GM19023 (cell line): ENCODE results near the gene CYCS.
A peak's percentile ranks its signal among the peaks of the same experiment; 100 is the strongest.
"Not testable (repeated sequence)": the region's sequence is repeated elsewhere in the genome, so short reads cannot be mapped to it uniquely, and the experiment has no call there.

Experiments used
- ATAC-seq: cut with Tn5 transposase; IDR thresholded peaks from one replicate; pipeline ENCODE4 v1.9.1; 2021; ENCODE audit warnings: mild to moderate bottlenecking, moderate library complexity; ENCODE audit not compliant: unreplicated experiment

Gene CYCS

DNA sequence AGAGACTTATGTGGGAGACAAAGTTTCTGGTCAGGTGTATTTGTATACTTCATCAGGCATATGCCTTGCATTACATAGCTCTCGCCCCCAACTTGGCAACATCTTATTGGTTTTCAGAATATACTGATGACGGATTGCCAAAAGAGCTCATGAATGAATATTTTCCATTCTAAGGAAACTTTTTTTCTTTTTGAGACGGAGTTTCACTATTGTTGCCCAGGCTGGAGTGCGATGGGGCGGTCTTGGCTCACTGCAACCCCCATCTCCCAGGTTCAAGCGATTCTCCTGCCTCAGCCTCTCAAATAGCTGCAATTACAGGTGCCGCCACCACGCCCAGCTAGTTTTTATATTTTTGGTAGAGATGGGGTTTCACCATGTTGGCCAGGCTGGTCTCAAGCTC, 6.0 kb downstream of the CYCS start:
- no peak for ATAC-seq

DNA sequence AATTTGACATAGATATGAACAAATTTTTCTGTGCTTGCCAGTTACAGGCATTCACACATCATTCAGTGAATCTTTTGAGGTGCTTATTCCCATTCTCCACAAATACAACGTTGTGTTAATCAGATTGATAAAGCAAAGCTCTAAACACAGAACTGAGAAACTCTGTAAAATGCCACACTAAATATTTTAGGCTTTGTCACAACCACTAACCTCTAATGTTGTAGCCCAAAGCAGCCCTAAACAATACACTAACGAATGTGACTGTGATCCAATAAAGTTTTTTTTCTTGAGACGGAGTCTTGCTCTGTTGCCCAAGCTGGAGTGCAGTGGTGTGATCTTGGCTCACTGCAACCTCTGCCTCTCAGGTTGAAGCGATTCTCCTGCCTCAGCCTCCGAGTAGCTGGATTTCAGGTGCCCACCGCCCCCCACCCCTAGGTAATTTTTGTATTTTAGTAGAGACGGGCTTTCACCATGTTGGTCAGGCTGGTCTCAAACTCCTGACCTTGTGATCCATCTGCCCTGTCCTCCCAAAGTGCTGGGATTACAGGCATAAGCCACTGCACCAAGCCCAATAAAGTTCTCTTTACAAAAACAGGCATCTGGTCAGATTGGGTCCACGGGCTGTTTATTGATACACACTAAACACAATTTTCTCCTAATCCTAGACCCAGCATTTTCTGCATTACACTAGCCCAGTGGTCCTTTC, 6.9 kb downstream of the CYCS start:
- ATAC-seq = peak; percentile 18

DNA sequence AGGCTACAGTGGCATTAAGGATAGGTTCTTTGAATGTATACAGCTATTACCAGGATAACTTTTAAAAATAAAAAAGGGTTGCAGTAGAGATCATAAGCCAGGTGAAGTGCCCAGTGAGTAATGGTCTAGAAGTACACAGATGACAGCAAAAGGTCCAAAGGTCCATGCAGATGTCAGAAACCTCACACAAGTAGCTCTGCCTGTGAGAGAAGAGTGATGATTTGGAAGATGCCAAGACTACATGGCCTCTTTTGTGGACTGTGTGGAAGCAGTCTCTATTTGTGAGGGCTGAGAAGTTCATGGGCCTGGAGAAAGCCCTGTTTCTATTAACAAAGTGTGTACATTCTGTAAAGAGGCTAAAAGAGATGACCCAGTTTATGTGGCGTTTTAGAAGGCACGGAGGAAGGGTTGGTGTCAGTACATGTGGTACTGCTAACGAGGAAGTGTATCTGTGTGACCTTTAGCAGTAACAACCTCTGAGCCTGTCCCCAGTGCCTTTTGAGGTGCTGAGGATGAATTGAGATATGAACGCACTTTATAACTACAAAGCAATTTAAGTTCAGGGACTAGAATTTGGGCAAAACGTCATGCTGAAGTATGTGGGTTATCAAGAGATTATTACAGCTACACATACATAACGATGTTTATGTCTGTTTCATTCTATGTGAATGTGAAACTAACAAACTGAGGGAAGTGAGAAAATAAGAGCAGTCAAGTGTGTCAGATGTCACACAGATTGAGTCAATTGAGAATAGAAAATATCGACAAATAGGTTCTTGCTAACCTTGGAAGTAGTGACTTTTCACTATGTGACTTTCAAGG, 7.6 kb downstream of the CYCS start:
- ATAC-seq = peak; percentile 74

DNA sequence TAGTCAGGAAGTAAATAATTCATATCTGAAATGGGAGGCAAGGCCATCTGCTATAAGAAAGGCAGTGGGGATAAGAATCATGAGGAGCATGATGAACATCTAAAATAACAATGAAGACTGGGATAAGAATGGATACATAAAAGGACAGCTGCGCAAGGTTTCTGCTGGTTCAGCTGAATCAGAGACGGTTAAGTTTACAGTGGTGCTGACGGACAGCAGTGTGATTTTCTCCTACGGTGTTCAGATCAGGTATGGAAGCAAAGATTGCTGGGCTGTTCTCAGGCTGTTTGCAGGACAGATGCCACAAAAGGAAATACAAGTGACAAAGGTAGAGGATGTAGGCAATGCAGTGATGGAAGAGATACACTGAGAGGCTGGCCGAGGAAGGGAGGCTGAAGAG, 8.4 kb downstream of the CYCS start:
- no peak for ATAC-seq

DNA sequence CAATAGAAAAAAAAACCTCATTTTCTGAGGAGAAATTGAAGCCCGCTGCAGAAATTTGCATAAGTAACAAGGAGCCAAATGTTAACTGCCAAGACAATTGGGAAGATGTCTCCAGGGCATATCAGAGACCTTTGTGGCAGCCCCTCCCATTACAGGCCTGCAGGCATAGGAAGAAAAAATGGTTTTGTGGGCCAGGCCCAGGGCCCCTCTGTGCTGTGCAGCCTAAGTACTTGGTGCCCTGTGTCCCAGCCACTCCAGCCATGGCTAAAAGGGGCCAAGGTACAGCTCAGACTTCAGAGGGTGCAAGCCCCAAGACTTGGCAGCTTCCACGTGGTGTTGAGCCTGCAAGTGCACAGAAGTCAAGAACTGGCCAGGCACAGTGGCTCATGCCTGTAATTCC, 14.5 kb downstream of the CYCS start:
- ATAC-seq = not testable (repeated sequence)

DNA sequence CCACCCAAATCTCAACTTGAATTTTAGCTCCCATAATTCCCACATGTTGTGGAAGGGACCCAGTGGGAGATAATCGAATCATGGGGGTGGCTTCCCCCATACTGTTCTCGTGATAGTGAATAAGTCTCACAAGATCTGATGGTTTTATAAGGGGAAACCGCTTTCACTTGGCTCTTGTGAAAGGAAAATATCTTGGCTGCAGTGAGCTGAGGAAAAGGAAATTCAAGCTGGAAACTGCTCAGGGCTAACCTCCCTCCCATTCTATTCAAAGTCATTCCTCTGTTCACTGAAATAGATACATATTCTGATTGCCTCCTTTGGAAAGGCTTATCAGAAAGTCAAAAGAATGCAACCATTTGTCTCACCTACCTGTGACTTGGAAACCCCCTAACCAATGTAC, 15.8 kb downstream of the CYCS start:
- ATAC-seq = no peak

DNA sequence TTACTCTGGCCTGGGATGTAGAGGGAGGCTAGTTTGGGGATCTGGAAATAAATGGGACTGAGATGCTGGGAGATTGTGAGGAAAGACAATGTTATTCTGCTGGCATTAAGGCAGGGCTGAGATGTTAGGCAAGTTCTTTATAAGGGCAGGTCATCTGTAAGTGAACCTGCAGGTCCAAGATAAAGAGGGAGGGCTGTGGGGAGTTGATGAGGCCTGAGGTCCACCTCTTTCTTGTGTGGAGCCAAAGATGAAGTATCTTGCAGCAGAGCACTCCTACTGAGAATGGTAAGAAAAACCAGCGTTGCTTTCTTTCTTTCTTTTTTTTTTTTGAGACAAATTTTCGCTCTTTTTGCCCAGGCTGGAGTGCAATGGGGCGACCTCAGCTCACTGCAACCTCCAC, 19.1 kb downstream of the CYCS start:
- ATAC-seq = no peak

DNA sequence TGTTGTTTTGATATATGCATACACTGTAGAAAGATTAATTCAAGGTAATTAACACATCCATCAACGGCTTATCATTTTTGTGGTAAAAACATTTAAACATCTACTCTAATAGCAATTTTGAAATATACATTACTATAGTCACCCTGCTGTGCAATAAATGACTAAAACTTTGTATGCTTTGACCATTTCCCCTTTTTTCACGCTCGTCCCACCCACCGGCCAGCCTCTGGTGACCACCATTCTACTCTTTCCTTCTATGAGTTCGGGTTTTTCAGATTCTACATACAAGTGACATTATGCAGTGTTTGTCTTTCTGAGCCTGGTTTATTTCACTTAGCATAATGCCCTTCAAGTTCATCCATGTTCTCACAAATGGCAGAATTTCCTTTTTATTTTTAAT, 21.3 kb downstream of the CYCS start:
- no peak for ATAC-seq

DNA sequence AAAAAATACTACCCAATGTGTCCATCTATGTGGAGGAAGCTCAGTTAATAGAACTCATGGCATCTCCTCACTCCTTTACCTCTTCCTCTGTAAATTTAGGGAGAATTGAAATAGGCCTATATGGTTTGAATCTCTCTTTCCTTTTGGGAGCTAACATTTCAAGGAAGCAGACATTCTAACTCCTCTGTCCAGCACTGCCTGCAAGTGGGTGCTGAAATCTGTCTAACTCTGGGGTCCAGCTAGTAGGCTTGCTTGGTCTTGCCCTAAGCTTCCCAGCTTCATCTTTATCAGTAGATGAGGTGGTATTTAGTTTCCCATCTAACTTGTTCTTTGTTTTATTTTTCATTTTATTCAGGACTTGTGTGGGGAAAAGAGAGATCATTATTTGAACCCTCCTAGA, 23.2 kb downstream of the CYCS start:
- ATAC-seq = no peak

DNA sequence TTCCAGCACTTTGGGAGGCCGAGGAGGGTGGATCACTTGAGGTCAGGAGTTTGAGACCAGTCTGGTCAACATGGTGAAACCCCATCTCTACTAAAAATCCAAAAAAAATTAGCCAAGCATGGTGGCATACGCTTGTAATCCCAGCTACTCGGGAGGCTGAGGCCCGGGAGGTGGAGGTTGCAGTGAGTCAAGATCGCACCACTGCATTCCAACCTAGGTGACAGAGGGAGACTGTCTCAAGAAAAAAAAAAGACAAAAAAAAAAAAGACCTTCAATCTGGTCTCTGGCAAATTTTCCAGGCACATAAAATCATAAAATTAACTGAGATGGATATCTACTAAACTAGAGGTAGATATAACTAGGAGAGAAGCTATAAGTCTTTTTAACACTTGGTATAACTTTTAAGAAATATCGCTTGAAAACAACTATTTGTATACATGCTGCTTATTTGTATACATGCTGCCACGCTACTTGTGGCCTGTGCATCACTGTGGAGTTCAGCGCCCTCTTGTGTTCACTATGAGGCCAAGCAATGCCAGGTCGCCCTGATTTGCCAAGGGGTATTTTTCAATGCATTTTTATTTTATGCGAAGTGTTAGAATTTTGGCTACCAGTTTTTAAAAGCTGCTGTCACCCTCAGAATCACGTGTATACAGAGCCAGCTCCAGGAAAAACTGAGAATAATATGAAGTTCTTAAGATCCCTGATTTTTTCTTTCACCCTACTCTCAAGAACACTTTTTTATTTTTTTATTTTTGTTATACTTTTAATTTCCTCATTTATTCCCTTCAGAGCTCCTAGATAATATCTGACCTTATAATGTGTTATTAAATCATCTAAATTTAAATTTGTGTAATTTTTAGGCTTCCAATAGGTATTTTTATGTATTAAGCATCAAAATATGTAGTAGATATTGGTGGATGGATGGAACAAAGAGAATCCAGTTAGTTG, 26.7 kb downstream of the CYCS start:
- ATAC-seq = peak; percentile 72

DNA sequence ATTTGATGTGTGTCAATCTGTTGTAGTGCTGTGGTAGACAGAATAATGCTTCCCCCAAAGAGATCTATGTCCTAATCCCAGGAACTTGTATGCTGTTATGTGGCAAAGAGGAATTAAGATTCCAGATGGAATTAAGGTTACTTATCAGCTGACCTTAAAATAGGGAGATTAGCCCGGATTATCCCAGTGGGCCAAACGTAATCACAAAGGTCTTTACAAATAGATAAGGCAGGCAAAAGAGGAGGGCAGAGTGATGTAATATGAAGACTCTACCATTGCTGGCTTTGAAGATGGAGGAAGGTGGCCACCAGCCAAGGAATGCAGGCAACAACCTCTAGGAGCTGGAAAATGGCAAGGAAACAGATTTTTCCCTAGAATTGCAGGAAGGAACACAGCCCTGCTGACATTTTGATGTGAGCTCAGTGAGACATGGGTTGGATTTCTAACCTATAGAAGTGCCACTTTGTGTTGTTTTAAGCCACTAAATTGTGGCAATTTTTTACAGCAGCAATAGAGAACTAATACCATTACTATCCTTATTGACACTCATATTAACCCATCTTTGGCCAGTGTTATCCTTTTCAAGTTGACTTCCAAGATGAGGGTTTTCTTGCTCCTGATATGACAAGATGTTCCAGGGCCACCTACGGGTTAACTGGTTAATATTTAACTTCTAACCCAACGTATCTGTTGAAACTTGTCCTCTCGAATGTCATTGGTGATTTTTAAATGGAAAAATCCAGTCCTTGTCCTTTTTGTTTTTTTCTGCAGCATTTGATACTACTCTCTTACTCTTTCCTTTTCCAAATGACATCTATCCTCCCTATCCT, 29.3 kb downstream of the CYCS start:
- no peak for ATAC-seq

DNA sequence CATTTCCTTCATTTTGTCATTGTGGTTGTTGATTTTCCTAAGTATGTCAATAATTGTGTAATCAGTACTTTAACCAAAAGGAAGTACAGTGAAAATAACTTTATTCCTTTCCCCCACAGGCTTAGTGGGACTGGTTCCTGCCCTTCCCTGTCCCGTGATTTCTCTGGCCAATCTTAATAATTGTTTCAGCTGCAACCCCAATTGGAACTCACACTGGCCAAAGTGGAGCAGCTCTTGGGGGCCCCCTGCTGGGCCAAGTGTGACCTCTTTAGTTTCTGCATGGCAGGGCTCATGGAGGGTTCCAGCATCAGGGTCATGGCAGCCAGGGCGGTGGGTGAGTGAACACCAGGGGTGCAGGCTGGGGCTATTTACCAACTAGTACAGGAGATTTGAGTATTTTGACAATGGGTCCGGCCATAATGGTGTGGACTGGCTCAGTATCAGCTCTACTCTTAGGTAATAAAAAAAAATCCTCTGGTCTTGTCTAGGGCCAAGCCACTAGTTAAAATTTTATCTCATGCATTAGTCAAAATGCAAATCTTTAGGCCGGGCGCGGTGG, 31.7 kb downstream of the CYCS start:
- ATAC-seq = peak; percentile 81

DNA sequence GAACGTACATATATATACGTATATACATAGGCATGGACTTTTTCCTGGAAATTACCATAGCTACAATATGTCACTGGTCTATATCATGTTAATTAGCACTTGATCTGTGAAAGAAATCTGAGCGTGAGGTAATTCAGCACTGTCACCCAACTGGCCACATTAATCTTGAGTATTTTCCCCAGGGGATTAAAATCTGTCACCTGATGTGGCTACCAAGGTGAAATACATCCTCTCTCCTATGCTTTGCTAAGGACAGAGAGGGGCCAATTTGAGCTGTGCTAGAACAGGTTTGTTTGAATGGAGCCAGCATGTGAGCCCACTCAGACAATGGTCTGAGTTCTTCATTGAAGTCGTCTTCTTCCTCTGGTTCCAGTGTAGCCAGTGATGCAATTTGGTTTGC, 33.3 kb downstream of the CYCS start:
- no peak for ATAC-seq

DNA sequence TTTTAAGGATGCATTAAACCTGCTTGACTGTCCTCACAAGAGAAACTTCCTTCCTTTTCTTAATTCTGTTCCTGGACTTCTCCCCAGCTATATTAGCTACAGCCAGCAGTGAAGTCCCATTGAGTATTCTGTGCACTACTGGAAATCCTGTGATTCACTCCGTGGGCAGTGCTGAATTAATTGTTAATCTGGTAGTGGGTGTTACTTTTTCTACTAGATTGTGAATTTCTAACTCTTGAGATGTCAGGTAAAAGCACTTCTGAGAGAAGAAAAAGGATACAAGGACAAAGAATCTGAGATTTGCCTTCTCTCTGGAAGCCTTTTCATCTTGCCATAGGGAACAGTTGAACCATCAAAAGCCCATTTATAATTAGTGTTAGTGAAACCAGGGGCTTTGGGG, 33.9 kb downstream of the CYCS start:
- ATAC-seq = no peak

DNA sequence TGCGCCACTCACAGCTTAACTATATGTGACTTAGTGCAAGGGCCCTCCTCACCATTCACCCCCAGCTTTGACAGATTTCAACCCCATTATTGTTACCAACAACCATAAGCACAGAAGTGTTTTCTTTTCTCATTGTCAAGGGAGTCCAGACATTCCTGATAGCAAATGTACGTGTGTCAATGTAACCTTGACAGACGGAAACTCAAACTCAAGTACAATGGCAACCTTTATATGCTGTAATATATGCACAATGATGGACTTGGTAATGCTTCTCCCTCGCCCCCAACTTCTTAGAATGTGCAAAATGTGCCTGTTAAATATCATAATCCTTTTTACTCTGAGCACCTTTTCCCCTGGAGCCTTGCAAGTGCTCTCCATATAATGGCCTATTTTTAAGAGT, 34.7 kb downstream of the CYCS start:
- no peak for ATAC-seq

DNA sequence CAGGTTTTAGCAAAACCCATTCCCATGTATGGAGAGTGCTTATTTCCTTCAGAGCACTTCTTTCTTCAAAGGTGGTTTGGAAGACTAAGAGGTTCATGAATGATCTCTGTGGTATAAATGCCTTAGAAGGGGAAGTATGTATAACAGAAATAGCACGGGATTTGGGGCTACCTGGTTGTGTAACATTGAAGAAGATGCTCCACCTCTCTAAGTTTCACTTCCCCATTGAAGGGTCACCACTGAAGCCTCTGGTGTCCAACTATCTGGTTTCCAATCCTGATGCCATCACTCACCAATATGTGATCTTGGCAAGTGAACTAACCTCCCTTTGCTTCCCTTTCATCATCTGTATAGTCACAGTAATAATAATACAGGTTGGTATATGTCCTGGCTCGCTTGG, 37.2 kb downstream of the CYCS start:
- peak; percentile 88 for ATAC-seq

DNA sequence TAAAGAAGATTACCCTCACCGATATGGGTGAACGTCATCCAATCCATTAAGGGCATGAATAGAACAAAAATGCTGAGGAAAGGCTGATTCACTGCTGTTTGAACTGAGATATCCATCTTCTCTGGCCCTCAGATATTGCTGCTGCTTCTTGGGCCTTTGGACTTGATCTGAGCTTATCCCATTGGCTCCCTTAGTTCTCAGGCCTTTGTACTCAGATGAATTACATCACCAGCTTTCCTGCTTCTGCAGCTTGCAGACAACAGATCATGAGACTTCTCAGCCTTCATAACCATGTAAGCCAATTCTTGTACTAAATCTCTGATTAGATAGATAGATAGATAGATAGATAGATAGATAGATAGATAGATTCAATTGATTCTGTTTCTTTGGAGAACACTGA, 40.2 kb downstream of the CYCS start:
- ATAC-seq = no peak

DNA sequence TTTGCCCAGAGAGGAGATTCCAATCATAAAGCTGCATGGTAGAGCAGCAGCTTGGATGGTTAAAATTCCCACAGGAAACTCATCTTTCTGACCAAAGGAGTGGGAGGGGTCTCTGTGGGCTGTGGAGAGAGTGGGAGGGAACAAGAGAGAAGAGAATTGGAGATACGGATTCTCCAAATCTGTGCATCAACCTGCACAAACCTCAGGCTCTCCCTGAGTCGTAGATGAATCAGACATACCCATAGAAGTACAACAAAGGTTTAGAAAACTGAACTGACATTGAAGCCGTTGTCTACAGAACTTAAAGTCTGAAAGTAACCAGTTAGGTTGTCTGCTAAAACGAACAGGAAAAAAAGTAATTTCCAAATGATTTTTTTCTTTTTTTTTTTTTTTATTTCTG, 41.9 kb downstream of the CYCS start:
- no peak for ATAC-seq

DNA sequence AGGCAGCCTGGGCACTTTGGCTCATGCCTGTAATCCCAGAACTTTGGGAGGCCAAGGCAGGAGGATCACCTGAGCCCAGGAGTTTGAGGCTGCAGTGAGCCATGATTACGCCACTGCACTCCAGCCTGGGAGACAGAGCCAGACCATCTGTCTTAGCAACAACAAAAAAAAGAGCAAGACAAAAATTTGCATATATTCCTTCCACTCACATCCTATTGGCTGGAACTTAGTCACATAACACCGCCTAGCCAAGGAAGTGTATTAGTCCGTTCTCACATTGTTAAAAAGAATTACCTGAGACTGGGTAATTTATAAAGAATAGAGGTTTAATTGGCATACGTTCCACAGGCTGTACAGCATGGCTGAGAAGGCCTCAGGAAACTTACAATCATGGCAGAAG, 43.0 kb downstream of the CYCS start:
- not testable (repeated sequence) for ATAC-seq

DNA sequence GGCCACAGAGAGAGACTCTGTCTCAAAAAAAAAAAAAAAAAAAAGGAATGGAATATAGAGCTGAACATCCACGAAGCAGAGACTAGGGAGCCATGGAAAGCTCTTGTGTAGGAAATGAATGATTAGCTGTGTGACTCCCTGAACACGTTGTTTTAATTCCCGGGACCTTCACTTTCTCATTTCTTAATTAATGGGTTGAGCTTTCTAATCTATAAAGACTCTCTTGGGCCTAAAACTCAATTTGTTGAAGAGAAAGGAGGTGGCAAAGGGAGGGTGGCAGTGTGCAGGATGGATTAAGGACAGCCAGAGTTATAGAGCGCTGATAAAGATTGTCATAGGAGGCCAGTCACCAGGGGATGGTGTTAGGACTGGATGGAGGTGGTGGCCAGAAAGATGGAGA, 48.0 kb downstream of the CYCS start:
- ATAC-seq = no peak
